Peyer's patch (tissue), 4 donors: ENCODE measurements around the gene POP4. TPM values are rescaled to one million over a fixed set of nuclear protein-coding genes. Genes with fewer than 3 reads are reported as not detected.

ENCODE experiments used
- DNase-seq, 3 donors: peaks; one replicate each; pipeline ENCODE4 v3.0.0-alpha.2; 2017 to 2019
- H3K27ac ChIP-seq, 4 donors: fragments of 200-600 bp; sonication (generic); one replicate each; pipeline ENCODE4 v1.5.1; 2016 to 2019
- H3K27me3 ChIP-seq, 2 donors: fragments of 200-600 bp; sonication (generic); one replicate each; pipeline ENCODE4 v1.5.1; 2019
- H3K36me3 ChIP-seq, 3 donors: fragments of 200-600 bp; sonication (generic); one replicate each; pipeline ENCODE4 v1.5.1; 2016 to 2019
- H3K4me1 ChIP-seq, 4 donors: fragments of 200-600 bp; sonication (generic); one replicate each; pipeline ENCODE4 v1.5.1; 2016 to 2019
- H3K4me3 ChIP-seq, 4 donors: fragments of 200-600 bp; sonication (generic); 1 replicate in 3 of 4; 2 replicates in 1 of 4; pipeline ENCODE4 v1.5.1; 2016 to 2019; ENCODE audit warnings: mild to moderate bottlenecking in 1 of 4
- H3K9me3 ChIP-seq, 4 donors: fragments of 200-600 bp; sonication (generic); one replicate each; pipeline ENCODE4 v1.5.1; 2016 to 2019; ENCODE audit warnings: mild to moderate bottlenecking in 1 of 4
- POLR2A ChIP-seq, 2 donors: fragments of 450-650 bp; IDR thresholded peaks; one replicate each; pipeline ENCODE4 v1.5.1; 2017; ENCODE audit warnings: antibody characterized with exemption in 2 of 2, mild to moderate bottlenecking in 2 of 2, moderate library complexity in 2 of 2
- total RNA-seq, 4 donors: library from RNA; depleted of rRNA; stranded (reverse); fragments of >200 nt; gene quantifications; one replicate each; pipeline ENCODE4 v1.1.0, GENCODE V29; 2016
- TF ChIP-seq, protein P1 (sequence below), 6 experiments: fragments of 450-650 bp in 4 of 6; fragments of 200-600 bp in 2 of 6; sonication (generic) in 1 of 6; IDR thresholded peaks; one replicate each; pipeline ENCODE4 v1.5.1; 2017 to 2019; ENCODE audit warnings: antibody characterized with exemption in 6 of 6, mild to moderate bottlenecking in 3 of 6, moderate library complexity in 1 of 6

The POP4 gene
- total RNA-seq, 4 donors from 2014 or later, result 43.7 to 50.9 (median 49.1) TPM

DNA sequence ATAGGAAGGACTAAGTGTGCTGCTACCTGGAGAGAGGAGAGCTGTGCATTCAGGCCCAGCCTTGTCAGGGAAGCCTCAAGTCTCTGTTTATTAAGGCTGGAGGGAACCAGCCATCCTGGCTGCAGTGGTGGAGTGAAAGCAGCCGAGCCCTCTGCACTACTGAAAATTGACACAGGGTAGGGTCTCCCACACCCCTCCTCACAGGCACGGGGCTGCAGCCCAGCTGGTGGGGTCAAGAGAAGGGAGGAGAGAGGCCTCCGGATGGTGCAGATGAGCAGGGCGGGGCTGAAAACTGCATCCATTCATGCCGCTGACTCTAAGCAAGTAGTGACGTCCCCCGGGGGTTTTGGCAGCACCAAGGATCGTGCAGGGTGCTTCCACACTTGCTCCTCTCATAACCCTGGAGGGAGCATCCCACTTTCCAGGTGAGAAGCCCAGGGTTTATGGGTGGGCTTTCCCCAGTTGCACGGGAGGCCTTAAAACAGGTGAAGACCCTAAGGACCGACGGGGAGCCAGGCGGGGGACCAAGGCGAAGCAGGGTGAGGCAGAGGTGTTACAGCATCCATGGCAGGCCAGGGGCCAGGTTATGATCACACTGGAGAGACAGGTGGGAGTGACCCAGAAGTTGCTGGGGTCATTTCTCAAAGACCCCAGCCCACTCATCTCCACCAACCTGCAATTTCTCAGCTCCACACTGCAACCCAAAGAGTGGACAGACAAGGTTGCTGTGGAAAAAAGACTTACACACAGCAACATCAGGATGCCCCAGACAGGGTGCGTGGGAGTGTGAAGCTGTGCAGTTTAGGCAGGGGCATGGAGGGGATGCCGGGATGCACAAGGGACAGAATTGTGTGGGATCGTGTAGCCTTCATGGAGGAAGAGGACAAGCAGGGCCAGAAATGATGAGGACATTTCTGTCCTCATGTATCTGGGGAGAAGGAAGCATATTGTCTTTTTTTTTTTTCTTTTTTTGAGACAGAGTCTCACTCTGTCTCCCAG lies 43.5 kb upstream of the POP4 start:
- Histone ChIP-seq H3K27ac (no peak overlapping the region), H3K27me3 (no peaks in the 10 kb centered on the region)
- TF ChIP-seq POLR2A (IDR thresholded peaks at IDR 0.05), result no peak
- TF ChIP-seq, protein P1, sequence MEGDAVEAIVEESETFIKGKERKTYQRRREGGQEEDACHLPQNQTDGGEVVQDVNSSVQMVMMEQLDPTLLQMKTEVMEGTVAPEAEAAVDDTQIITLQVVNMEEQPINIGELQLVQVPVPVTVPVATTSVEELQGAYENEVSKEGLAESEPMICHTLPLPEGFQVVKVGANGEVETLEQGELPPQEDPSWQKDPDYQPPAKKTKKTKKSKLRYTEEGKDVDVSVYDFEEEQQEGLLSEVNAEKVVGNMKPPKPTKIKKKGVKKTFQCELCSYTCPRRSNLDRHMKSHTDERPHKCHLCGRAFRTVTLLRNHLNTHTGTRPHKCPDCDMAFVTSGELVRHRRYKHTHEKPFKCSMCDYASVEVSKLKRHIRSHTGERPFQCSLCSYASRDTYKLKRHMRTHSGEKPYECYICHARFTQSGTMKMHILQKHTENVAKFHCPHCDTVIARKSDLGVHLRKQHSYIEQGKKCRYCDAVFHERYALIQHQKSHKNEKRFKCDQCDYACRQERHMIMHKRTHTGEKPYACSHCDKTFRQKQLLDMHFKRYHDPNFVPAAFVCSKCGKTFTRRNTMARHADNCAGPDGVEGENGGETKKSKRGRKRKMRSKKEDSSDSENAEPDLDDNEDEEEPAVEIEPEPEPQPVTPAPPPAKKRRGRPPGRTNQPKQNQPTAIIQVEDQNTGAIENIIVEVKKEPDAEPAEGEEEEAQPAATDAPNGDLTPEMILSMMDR (IDR thresholded peaks at IDR 0.05), result no peak

DNA sequence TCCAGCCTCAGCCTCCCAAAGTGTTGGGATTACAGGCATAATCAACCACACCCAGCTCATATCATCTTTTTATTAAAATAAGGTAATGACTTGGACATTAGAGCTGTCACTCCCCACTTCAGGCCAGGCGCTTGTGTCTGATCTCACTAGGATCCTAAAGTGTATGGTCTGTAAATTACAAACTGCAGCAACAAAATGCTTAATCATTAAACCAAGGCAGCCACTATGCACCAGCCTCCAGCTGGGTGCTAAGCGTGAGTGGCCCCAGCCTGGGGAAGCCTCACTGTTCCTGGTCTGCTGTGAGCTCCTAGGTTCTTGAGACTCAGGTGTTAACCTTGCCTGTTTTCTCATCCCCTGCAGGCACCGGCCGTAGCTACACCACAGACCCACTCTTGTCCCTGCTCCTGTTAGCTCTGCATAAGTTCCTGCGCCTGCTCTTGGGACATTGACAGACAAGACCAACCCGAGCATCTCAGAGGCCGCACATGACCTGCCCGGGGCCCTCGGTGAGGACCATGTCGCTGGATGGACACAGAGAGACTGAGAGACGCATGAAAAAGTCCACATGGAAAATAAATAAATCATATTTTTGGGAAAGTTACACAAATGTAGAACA lies 42.5 kb upstream of the POP4 start:
- Histone ChIP-seq H3K36me3 (no peaks in the 10 kb centered on the region), H3K27ac (no peak overlapping the region), H3K27me3 (no peaks in the 10 kb centered on the region), H3K4me3 (no peak overlapping the region), H3K4me1 (no peaks in the 10 kb centered on the region), H3K9me3 (peaks cover 0 to 8% (median 0%) of the 10 kb centered on the region in 4 donors)
- no peak for DNase-seq
- no peak for TF ChIP-seq POLR2A (IDR thresholded peaks at IDR 0.05)
- TF ChIP-seq, protein P1 (IDR thresholded peaks at IDR 0.05), result no peak

More for the DNA sequence above, 43.5 kb upstream of the POP4 start:
- no peaks in the 10 kb centered on the region for H3K36me3 ChIP-seq
- DNase-seq, result no peak
- H3K4me1 ChIP-seq, result no peaks in the 10 kb centered on the region
- peaks cover 0 to 8% (median 0%) of the 10 kb centered on the region in 4 donors for H3K9me3 ChIP-seq
- H3K4me3 ChIP-seq, result no peak overlapping the region

DNA sequence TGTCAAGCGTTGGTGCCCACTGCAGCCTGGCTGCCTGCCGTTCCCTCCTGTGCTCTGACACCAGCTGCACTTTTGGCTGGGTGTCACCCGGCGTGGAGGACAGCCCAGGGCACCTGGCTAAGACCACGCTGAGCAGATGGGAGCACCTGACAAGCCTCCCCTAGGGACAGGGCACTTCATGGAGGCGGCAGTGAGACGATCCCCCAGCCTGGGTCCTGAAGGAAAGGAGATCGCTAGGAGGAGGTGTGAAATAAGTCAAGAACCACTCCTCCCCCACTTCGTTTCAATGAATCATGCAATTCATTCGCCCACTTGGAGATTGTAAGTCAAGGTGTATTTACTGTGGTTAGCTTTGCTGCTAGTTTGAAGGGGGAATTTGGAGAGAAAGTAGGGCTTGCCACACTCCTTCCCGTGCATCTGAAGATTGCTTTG lies 41.5 kb upstream of the POP4 start:
- Histone ChIP-seq H3K4me1 (no peaks in the 10 kb centered on the region), H3K4me3 (no peak overlapping the region), H3K36me3 (no peaks in the 10 kb centered on the region), H3K27me3 (no peaks in the 10 kb centered on the region), H3K9me3 (peaks cover 0 to 8% (median 0%) of the 10 kb centered on the region in 4 donors), H3K27ac (no peak overlapping the region)
- DNase-seq, result no peak
- TF ChIP-seq POLR2A (IDR thresholded peaks at IDR 0.05), result no peak
- TF ChIP-seq, protein P1 (IDR thresholded peaks at IDR 0.05), result no peak

DNA sequence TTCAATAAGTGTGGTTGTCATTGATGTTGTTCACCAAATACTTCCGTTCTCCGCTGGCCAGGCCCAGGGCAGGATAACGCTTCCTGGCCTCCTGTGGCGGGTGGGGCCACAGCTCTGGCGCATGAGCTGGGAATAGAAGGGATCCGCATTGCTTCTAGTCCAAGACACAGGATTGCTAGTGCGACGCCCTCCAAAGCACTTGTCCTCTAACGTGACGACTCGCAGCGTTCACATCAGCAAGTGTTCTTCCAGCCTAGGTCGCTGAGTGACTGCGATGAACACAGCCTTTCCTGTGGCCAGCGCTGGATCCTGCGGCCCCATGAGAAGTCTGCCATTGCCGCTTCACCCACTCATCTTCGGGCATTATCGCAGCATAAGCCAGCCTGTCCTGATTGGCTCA lies 40.9 kb upstream of the POP4 start:
- no peak overlapping the region for H3K4me3 ChIP-seq
- H3K27ac ChIP-seq, result no peak overlapping the region
- H3K27me3 ChIP-seq, result no peaks in the 10 kb centered on the region
- TF ChIP-seq POLR2A (IDR thresholded peaks at IDR 0.05), result no peak
- TF ChIP-seq, protein P1 (IDR thresholded peaks at IDR 0.05), result no peak
- DNase-seq, result no peak
- H3K36me3 ChIP-seq, result no peaks in the 10 kb centered on the region
- no peaks in the 10 kb centered on the region for H3K4me1 ChIP-seq
- H3K9me3 ChIP-seq, result peaks cover 0 to 4% (median 0%) of the 10 kb centered on the region in 4 donors

DNA sequence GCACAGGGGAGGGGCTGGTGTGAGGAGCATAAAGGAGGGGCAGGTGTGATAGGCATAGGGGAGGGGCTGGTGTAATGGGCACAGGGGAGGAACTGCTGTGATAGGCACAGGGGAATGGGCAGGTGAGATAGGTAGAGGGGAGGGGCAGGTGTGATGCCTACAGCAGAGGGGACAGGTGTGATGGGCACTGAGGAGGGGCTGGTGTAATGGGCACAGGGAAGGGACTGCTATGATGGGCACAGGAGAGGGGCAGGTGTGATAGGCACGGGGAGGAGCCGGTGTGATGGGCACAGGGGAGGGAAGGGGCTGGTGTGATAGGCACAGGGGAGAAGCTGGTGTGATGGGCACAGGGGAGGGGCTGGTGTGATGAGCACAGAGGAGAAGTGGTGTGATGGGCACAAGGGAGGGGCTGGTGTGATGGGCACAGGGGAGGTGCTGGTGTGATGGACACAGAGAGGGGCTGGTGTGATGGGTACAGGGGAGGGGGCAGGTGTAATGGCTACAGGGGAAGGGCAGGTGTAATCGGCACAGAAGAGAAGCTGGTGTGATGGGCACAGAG lies 39.5 kb upstream of the POP4 start:
- Histone ChIP-seq H3K4me3 (no peak overlapping the region), H3K27ac (no peak overlapping the region), H3K9me3 (no peaks in the 10 kb centered on the region), H3K36me3 (no peaks in the 10 kb centered on the region), H3K4me1 (no peaks in the 10 kb centered on the region), H3K27me3 (no peaks in the 10 kb centered on the region)
- TF ChIP-seq, protein P1 (IDR thresholded peaks at IDR 0.05), result no peak
- no peak for TF ChIP-seq POLR2A (IDR thresholded peaks at IDR 0.05)
- DNase-seq, result no peak
